CD14-positive monocyte (primary cell): ENCODE data around the gene KLHL3. TPM values are rescaled to one million over a fixed set of nuclear protein-coding genes. Genes with fewer than 3 reads are reported as not detected.

Experiments used
- DNase-seq, 3 donors: peaks; one replicate each; pipeline ENCODE4 v3.0.0-alpha.2; 2011 to 2022
- H2AFZ ChIP-seq: 2 replicates; pipeline ENCODE4 v1.6.0; 2012; ENCODE audit warnings: mild to moderate bottlenecking, low read depth, low read length, inconsistent platforms; ENCODE audit not compliant: insufficient read depth, poor library complexity, severe bottlenecking
- H3K27ac ChIP-seq, 2 donors: 1 replicate in 1 of 2; 2 replicates in 1 of 2; pipeline ENCODE4 v1.5.1; 2012 to 2013; ENCODE audit warnings: low read length in 2 of 2, control low read depth in 1 of 2, inconsistent platforms in 1 of 2, low read depth in 1 of 2, mild to moderate bottlenecking in 1 of 2
- H3K27me3 ChIP-seq, 2 donors: one replicate each; pipeline versions ENCODE4 v1.6.0 to v1.6.1; 2011 to 2013; ENCODE audit warnings: low read length in 2 of 2; ENCODE audit not compliant: control insufficient read depth in 2 of 2, insufficient read depth in 2 of 2
- H3K36me3 ChIP-seq, 2 donors: replicated peaks in 1 of 2; 1 replicate in 1 of 2; 2 replicates in 1 of 2; pipeline versions ENCODE4 v1.5.1 to v1.6.1; 2012 to 2013; ENCODE audit warnings: low read length in 2 of 2, control low read depth in 1 of 2, inconsistent platforms in 1 of 2, mild to moderate bottlenecking in 1 of 2; ENCODE audit not compliant: insufficient read depth in 2 of 2, control insufficient read depth in 1 of 2
- H3K4me1 ChIP-seq, 2 donors: 1 replicate in 1 of 2; 2 replicates in 1 of 2; pipeline versions ENCODE4 v1.5.1 to v1.6.1; 2012 to 2013; ENCODE audit warnings: low read length in 2 of 2, control low read depth in 1 of 2, inconsistent platforms in 1 of 2, mild to moderate bottlenecking in 1 of 2, moderate library complexity in 1 of 2; ENCODE audit not compliant: insufficient read depth in 2 of 2, control insufficient read depth in 1 of 2
- H3K4me2 ChIP-seq: replicated peaks from 2 replicates; pipeline ENCODE3; 2012; ENCODE audit warnings: low read length, moderate library complexity, mild to moderate bottlenecking; ENCODE audit not compliant: poor library complexity, severe bottlenecking; ENCODE audit errors: extremely low read depth
- H3K4me3 ChIP-seq, 3 experiments: fragments of 200-600 bp in 1 of 3; sonication (generic) in 1 of 3; replicated peaks in 1 of 3; 1 replicate in 2 of 3; 2 replicates in 1 of 3; pipeline ENCODE4 v1.5.1; 2011 to 2013; ENCODE audit warnings: low read length in 3 of 3, mild to moderate bottlenecking in 3 of 3, control low read depth in 2 of 3, low read depth in 2 of 3, inconsistent platforms in 1 of 3, moderate library complexity in 1 of 3
- H3K79me2 ChIP-seq: 2 replicates; pipeline ENCODE4 v1.6.0; 2012; ENCODE audit warnings: mild to moderate bottlenecking, control low read depth, inconsistent platforms, low read length, moderate library complexity; ENCODE audit not compliant: insufficient read depth
- H3K9ac ChIP-seq: 2 replicates; pipeline ENCODE4 v1.6.0; 2017; ENCODE audit warnings: low read length, mild to moderate bottlenecking; ENCODE audit not compliant: insufficient read depth, poor library complexity, severe bottlenecking
- H3K9me3 ChIP-seq, 2 donors: replicated peaks in 1 of 2; 1 replicate in 1 of 2; 2 replicates in 1 of 2; pipeline versions ENCODE4 v1.5.1 to v1.6.1; 2012 to 2013; ENCODE audit warnings: low read length in 2 of 2, control low read depth in 1 of 2; ENCODE audit not compliant: control insufficient read depth in 1 of 2, insufficient read depth in 1 of 2
- H4K20me1 ChIP-seq: 2 replicates; pipeline ENCODE4 v1.6.0; 2012; ENCODE audit warnings: mild to moderate bottlenecking, low read length, control low read depth, moderate library complexity; ENCODE audit not compliant: insufficient read depth
- H3K27ac Mint-ChIP-seq, 7 donors: one replicate each; pipeline ENCODE4 v1.8.0; 2020; ENCODE audit warnings: mild to moderate bottlenecking in 7 of 7, mixed read lengths in 7 of 7, moderate library complexity in 6 of 7, inconsistent platforms in 2 of 7
- H3K27me3 Mint-ChIP-seq, 3 donors: one replicate each; pipeline ENCODE4 v1.8.0; 2021 to 2022; ENCODE audit warnings: low read depth in 3 of 3, mild to moderate bottlenecking in 3 of 3, mixed read lengths in 3 of 3, moderate library complexity in 3 of 3, inconsistent platforms in 1 of 3
- H3K36me3 Mint-ChIP-seq, 2 donors: one replicate each; pipeline ENCODE4 v1.8.0; 2020; ENCODE audit warnings: mixed read lengths in 2 of 2, inconsistent platforms in 1 of 2, mild to moderate bottlenecking in 1 of 2
- H3K4me1 Mint-ChIP-seq: one replicate; pipeline ENCODE4 v1.8.0; 2020; ENCODE audit warnings: mild to moderate bottlenecking, mixed read lengths
- H3K4me3 Mint-ChIP-seq, 2 donors: one replicate each; pipeline ENCODE4 v1.8.0; 2020; ENCODE audit warnings: mild to moderate bottlenecking in 2 of 2, mixed read lengths in 2 of 2, moderate library complexity in 1 of 2
- H3K9me3 Mint-ChIP-seq, 7 donors: one replicate each; pipeline ENCODE4 v1.8.0; 2020 to 2022; ENCODE audit warnings: mixed read lengths in 7 of 7, mild to moderate bottlenecking in 6 of 7, moderate library complexity in 6 of 7, inconsistent platforms in 2 of 7
- WGBS: methylation state at CpG from one replicate; pipeline ENCODE4 v1.1.5; 2013; ENCODE audit warnings: missing lambda C conversion rate; ENCODE audit not compliant: insufficient coverage; 5-methylcytosine and 5-hydroxymethylcytosine counted together
- intact Hi-C, 2 donors: fragments of 100-400 bp; cut with micrococcal nuclease; formaldehyde crosslinking; loops; one replicate each; pipeline versions ENCODE4 v1.15.0 to v1.15.1; 2023
- polyA plus RNA-seq, 3 donors: library from polyadenylated mRNA; depleted of rRNA in 1 of 3; unstranded in 2 of 3; stranded (reverse) in 1 of 3; fragments of 300-500 nt in 2 of 3; fragments of >200 nt in 1 of 3; fragmentation: Illumina TruSeq in 2 of 3; gene quantifications; 1 replicate in 2 of 3; 2 replicates in 1 of 3; pipeline ENCODE4 v1.2.3, GENCODE V29; 2012 to 2021
- TF ChIP-seq, protein P1 (sequence below): fragments of 200-600 bp; IDR thresholded peaks from one replicate; pipeline ENCODE4 v1.8.0; 2022; ENCODE audit warnings: antibody characterized with exemption, mild to moderate bottlenecking

KLHL3 gene
- polyA plus RNA-seq, 3 donors, result 0.71 TPM; not detected in 2

DNA sequence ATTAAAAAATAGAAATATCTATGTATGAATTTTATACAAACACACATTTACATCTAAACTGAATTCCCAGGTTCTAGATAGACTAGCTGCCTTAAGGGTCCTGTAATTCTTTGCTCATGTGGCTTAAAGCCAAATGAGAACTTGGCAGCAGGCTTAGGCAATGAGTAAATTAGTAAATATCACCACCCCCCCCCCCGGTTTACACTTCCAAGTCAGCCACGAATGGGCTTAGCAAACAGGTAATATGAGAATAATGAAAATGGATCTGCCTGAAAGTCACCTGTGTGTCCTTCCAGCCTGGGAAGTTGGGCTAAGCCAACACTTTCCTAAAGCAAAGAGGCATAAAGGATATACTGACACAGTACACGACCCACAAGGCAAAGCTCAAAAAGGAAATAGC is 108.6 kb downstream of the KLHL3 start:
- Histone ChIP-seq H3K9me3 (no peaks in the 10 kb centered on the region), H3K79me2 (no peaks in the 10 kb centered on the region), H2AFZ (no peak overlapping the region), H3K27ac (no peak overlapping the region), H3K4me2 (no peak overlapping the region), H3K36me3 (no peaks in the 10 kb centered on the region), H3K27me3 (no peaks in the 10 kb centered on the region), H3K4me3 (no peak overlapping the region), H4K20me1 (no peaks in the 10 kb centered on the region), H3K9ac (no peak overlapping the region), H3K4me1 (peaks cover 10 to 21% of the 10 kb centered on the region in 2 donors)
- H3K4me3 Mint-ChIP-seq, result no peak overlapping the region
- peaks cover 18% of the 10 kb centered on the region for H3K4me1 Mint-ChIP-seq
- H3K9me3 Mint-ChIP-seq, result peaks cover 0 to 3% (median 0%) of the 10 kb centered on the region in 7 donors
- H3K27ac Mint-ChIP-seq, result peak overlapping the region in 1 of 7 donors; percentile 48
- H3K27me3 Mint-ChIP-seq, result peaks cover 0 to 3% (median 0%) of the 10 kb centered on the region in 3 donors
- DNase-seq, result no peak
- TF ChIP-seq, protein P1, sequence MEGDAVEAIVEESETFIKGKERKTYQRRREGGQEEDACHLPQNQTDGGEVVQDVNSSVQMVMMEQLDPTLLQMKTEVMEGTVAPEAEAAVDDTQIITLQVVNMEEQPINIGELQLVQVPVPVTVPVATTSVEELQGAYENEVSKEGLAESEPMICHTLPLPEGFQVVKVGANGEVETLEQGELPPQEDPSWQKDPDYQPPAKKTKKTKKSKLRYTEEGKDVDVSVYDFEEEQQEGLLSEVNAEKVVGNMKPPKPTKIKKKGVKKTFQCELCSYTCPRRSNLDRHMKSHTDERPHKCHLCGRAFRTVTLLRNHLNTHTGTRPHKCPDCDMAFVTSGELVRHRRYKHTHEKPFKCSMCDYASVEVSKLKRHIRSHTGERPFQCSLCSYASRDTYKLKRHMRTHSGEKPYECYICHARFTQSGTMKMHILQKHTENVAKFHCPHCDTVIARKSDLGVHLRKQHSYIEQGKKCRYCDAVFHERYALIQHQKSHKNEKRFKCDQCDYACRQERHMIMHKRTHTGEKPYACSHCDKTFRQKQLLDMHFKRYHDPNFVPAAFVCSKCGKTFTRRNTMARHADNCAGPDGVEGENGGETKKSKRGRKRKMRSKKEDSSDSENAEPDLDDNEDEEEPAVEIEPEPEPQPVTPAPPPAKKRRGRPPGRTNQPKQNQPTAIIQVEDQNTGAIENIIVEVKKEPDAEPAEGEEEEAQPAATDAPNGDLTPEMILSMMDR, result no peak
- no peaks in the 10 kb centered on the region for H3K36me3 Mint-ChIP-seq
- WGBS, result 100% methylated on average over 1 of the region's 3 CpGs
- intact Hi-C loops, result loop anchor here (5.0 to 10.0 kb wide), 2 partner anchors 505 to 508 kb away; partner anchors contain the start of gene NME5 (in 1 of the 2)

DNA sequence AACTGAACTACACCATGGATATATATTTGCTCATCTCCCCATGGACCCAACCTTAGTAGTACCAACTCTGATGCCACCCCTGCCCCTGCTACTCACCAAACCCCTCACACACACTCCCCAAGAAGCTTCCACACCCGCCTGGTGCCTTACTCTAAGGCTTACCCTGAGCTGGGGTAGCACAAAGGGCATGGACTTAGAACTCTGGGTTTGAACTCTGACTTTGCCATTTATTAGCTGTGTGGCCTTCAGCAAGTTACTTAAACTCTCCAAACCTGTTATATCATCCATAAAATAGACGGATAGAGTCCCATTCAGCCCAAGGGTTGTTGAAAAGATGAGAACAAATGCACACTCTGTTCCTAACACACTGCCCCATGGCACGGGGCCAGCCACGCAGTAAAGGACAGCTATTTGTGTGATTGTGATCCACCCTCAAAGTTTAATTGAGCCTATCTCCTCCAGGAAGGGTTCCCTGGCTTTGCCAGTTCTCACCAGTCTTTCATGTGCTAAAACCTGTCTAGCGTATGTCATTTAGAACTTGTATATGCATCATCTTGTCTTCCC is 111.0 kb downstream of the KLHL3 start:
- Histone ChIP-seq H3K4me3 (no peak overlapping the region), H3K27me3 (no peaks in the 10 kb centered on the region), H3K9me3 (no peaks in the 10 kb centered on the region), H3K36me3 (no peaks in the 10 kb centered on the region), H3K79me2 (no peaks in the 10 kb centered on the region), H3K27ac (no peak overlapping the region), H2AFZ (peak overlapping the region; percentile 11), H3K4me2 (no peak overlapping the region), H4K20me1 (no peaks in the 10 kb centered on the region), H3K9ac (no peak overlapping the region), H3K4me1 (peaks cover 13 to 27% of the 10 kb centered on the region in 2 donors)
- Mint-ChIP-seq H3K27ac (peak overlapping the region in 1 of 7 donors; percentile 40), H3K4me1 (peaks cover 27% of the 10 kb centered on the region), H3K27me3 (peaks cover 0 to 3% (median 2%) of the 10 kb centered on the region in 3 donors), H3K4me3 (no peak overlapping the region), H3K9me3 (peaks cover 0 to 3% (median 0%) of the 10 kb centered on the region in 7 donors), H3K36me3 (no peaks in the 10 kb centered on the region)
- no peak for DNase-seq
- WGBS, result 96% methylated on average over 3 of the region's 5 CpGs
- intact Hi-C loops, result loop anchor here (5.0 to 10.0 kb wide), 2 partner anchors 507 to 510 kb away; partner anchors contain the start of gene NME5 (in 1 of the 2)
- TF ChIP-seq, protein P1, result no peak
